Skin epidermis (tissue), 12 donors: ENCODE results near the gene NBR1.
"Not testable (repeated sequence)": the region's sequence is repeated elsewhere in the genome, so short reads cannot be mapped to it uniquely, and the experiment has no call there.

ENCODE experiments used
- H3K27ac ChIP-seq, 21 experiments: fragments of 200-600 bp; sonication (generic) in 11 of 21; one replicate each; pipeline ENCODE4 v1.5.0; 2020; ENCODE audit warnings: mild to moderate bottlenecking in 3 of 21, inconsistent platforms in 2 of 21, moderate library complexity in 2 of 21
- H3K4me3 ChIP-seq, 7 experiments: fragments of 200-600 bp; sonication (generic) in 2 of 7; one replicate each; pipeline ENCODE4 v1.5.0; 2020; ENCODE audit warnings: inconsistent platforms in 2 of 7, mild to moderate bottlenecking in 2 of 7, moderate library complexity in 1 of 7

NBR1 gene

GRCh38 chr17:43233877-43234276, 62.9 kb downstream of the NBR1 start, which contains the start of gene RNU2-1:
Gene RNU2-1 (minus strand): TSS chr17:43233977.
- H3K4me3 ChIP-seq, H3K27ac ChIP-seq: not testable (repeated sequence)

GRCh38 chr17:43239597-43239996, 68.6 kb downstream of the NBR1 start:
- not testable (repeated sequence) for H3K27ac ChIP-seq, H3K4me3 ChIP-seq

GRCh38 chr17:43240596-43241352, 69.8 kb downstream of the NBR1 start:
- not testable (repeated sequence) for H3K4me3 ChIP-seq, H3K27ac ChIP-seq

GRCh38 chr17:43246456-43246855, 75.4 kb downstream of the NBR1 start:
- Histone ChIP-seq H3K27ac (peak overlapping the region in 14 of 21 experiments; percentile 41 to 78 (median 67)), H3K4me3 (peak overlapping the region in 1 of 7 experiments; percentile 19)
